ENCODE measurements around the gene PCNX2.

DNA sequence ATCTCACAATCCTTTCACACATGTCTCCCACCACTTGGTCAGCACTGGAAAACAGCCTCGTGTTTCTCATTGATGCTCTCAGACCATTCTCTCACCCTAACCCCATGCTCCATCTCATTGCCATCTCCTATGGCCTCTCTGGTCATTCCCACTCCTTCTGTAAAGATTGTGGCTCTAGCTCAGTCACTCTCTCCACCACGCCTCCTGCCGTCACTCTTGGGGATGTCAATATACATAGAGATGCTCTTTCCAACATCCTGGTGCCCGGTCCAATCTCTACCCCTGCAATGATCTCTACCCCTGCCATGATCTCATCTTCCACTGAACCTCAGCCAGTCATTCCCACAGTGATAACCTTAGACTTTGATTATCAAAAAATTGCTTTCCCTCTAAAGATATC is 255.0 kb downstream of the PCNX2 start:
- TF ChIP-seq POLR2A (IDR thresholded peaks at IDR 0.05) (no peak), EP300 (IDR thresholded peaks at IDR 0.05) (no peak)
- TF ChIP-seq, protein P1, sequence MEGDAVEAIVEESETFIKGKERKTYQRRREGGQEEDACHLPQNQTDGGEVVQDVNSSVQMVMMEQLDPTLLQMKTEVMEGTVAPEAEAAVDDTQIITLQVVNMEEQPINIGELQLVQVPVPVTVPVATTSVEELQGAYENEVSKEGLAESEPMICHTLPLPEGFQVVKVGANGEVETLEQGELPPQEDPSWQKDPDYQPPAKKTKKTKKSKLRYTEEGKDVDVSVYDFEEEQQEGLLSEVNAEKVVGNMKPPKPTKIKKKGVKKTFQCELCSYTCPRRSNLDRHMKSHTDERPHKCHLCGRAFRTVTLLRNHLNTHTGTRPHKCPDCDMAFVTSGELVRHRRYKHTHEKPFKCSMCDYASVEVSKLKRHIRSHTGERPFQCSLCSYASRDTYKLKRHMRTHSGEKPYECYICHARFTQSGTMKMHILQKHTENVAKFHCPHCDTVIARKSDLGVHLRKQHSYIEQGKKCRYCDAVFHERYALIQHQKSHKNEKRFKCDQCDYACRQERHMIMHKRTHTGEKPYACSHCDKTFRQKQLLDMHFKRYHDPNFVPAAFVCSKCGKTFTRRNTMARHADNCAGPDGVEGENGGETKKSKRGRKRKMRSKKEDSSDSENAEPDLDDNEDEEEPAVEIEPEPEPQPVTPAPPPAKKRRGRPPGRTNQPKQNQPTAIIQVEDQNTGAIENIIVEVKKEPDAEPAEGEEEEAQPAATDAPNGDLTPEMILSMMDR (IDR thresholded peaks at IDR 0.05) = no peak
